ENCODE data around the gene ZSWIM5.

- no peak for TF ChIP-seq CTCF (IDR thresholded peaks at IDR 0.05; ENCODE audit: insufficient read depth, low read length)
- TF ChIP-seq REST (IDR thresholded peaks at IDR 0.05; ENCODE audit: insufficient replicate concordance, low read depth), result no peak
- TF ChIP-seq GABPA (IDR thresholded peaks at IDR 0.05; ENCODE audit: low read depth), result no peak
These were observed 5.4 kb downstream of the ZSWIM5 start for GRCh38 chr1:45200906-45201500.
